HepG2 (cell line): Measurements from ENCODE around the gene ZNF526. TPM values are rescaled to one million over a fixed set of nuclear protein-coding genes. Genes with fewer than 3 reads are reported as not detected.

Source experiments
- ATM ChIP-seq: fragments of 450-650 bp; IDR thresholded peaks from 2 replicates; pipeline ENCODE4 v1.7.1; 2017; ENCODE audit warnings: mild to moderate bottlenecking, borderline replicate concordance
- BORCS8-MEF2B ChIP-seq: sonication (generic); formaldehyde crosslinking; IDR thresholded peaks from 2 replicates; pipeline ENCODE4 v1.8.0; 2022; ENCODE audit warnings: mild to moderate bottlenecking, missing genetic modification reagents
- FOXA1 ChIP-seq, 2 experiments: fragments of 450-650 bp in 1 of 2; sonication (generic) in 1 of 2; formaldehyde crosslinking in 1 of 2; IDR thresholded peaks; 2 replicates each; pipeline versions ENCODE4 v1.4.0 to v1.6.1; 2016 to 2020; ENCODE audit warnings: missing genetic modification reagents in 1 of 2
- KAT8 ChIP-seq: IDR thresholded peaks from 2 replicates; pipeline ENCODE4 v1.6.1; 2016; ENCODE audit warnings: missing genetic modification reagents, missing compliant biosample characterization
- MBNL3 ChIP-seq: fragments of 250-450 bp; sonication (Bioruptor Pico); conservative IDR thresholded peaks from 2 replicates; pipeline ENCODE4 v1.8.0; 2022; ENCODE audit warnings: mild to moderate bottlenecking, inconsistent platforms
- NFATC3 ChIP-seq: sonication (generic); formaldehyde crosslinking; IDR thresholded peaks from 2 replicates; pipeline ENCODE4 v1.5.1; 2020; ENCODE audit warnings: mild to moderate bottlenecking, missing genetic modification reagents
- NONO ChIP-seq, 2 experiments: fragments of 450-650 bp in 1 of 2; sonication (generic) in 1 of 2; formaldehyde crosslinking in 1 of 2; IDR thresholded peaks in 1 of 2; conservative IDR thresholded peaks in 1 of 2; 2 replicates each; pipeline versions ENCODE4 v1.6.1 to v1.8.0; 2017 to 2022; ENCODE audit warnings: mild to moderate bottlenecking in 1 of 2, missing genetic modification reagents in 1 of 2, moderate library complexity in 1 of 2
- RFX1 ChIP-seq: fragments of 450-650 bp; IDR thresholded peaks from 2 replicates; pipeline ENCODE4 v1.6.1; 2017
- ZNF10 ChIP-seq: sonication (generic); formaldehyde crosslinking; IDR thresholded peaks from 2 replicates; pipeline ENCODE4 v1.4.0; 2020; ENCODE audit warnings: mild to moderate bottlenecking, low read depth, missing genetic modification reagents, borderline replicate concordance
- ZNF317 ChIP-seq: sonication (generic); formaldehyde crosslinking; IDR thresholded peaks from 2 replicates; pipeline ENCODE4 v1.5.0; 2020; ENCODE audit warnings: mild to moderate bottlenecking, missing genetic modification reagents
- ZNF337 ChIP-seq: sonication (generic); formaldehyde crosslinking; IDR thresholded peaks from 2 replicates; pipeline ENCODE4 v1.5.1; 2020; ENCODE audit warnings: missing genetic modification reagents, low read depth, mild to moderate bottlenecking, borderline replicate concordance
- ZNF460 ChIP-seq: sonication (generic); formaldehyde crosslinking; IDR thresholded peaks from 2 replicates; pipeline ENCODE4 v1.5.1; 2020; ENCODE audit warnings: missing genetic modification reagents, mild to moderate bottlenecking, borderline replicate concordance
- ZNF616 ChIP-seq: sonication (generic); formaldehyde crosslinking; IDR thresholded peaks from 2 replicates; pipeline ENCODE4 v1.5.0; 2020; ENCODE audit warnings: low read depth, mild to moderate bottlenecking, missing genetic modification reagents
- ZNF749 ChIP-seq: sonication (generic); formaldehyde crosslinking; IDR thresholded peaks from 2 replicates; pipeline ENCODE4 v1.8.0; 2022; ENCODE audit warnings: mild to moderate bottlenecking, missing genetic modification reagents, moderate library complexity, borderline replicate concordance
- polyA plus RNA-seq, 8 experiments: library from polyadenylated mRNA; depleted of rRNA in 3 of 8; stranded (reverse) in 7 of 8; unstranded in 1 of 8; fragments of >200 nt; fragmentation: Illumina TruSeq in 4 of 8; extraction: Trizol in 4 of 8; gene quantifications; 2 replicates each; pipeline versions ENCODE4 v1.2.1 to v1.2.3, GENCODE V29; 2011 to 2016; ENCODE audit warnings: low read depth in 4 of 8, missing spikeins in 1 of 8, mixed read lengths in 1 of 8; ENCODE audit not compliant: insufficient read depth in 1 of 8
- total RNA-seq, 5 experiments: library from RNA; depleted of rRNA; stranded (reverse); fragments of >200 nt; fragmentation: Illumina TruSeq; extraction: Trizol; gene quantifications; 2 replicates each; pipeline ENCODE4 v1.2.3, GENCODE V29; 2016; ENCODE audit warnings: low read depth in 1 of 5
- TF ChIP-seq, protein P1 (sequence below): sonication (generic); formaldehyde crosslinking; IDR thresholded peaks from 2 replicates; pipeline ENCODE4 v1.5.1; 2020; ENCODE audit warnings: missing genetic modification reagents, mild to moderate bottlenecking, borderline replicate concordance
- TF ChIP-seq, protein P2 (sequence below): sonication (generic); formaldehyde crosslinking; IDR thresholded peaks from 2 replicates; pipeline ENCODE4 v1.4.0; 2020; ENCODE audit warnings: missing genetic modification reagents
- TF ChIP-seq, protein P3 (sequence below): sonication (generic); formaldehyde crosslinking; IDR thresholded peaks from 2 replicates; pipeline ENCODE4 v1.8.1; 2023; ENCODE audit warnings: missing genetic modification reagents, inconsistent platforms, borderline replicate concordance
- TF ChIP-seq, protein P4 (sequence below): IDR thresholded peaks from 2 replicates; pipeline ENCODE4 v1.6.1; 2012; ENCODE audit warnings: inconsistent platforms
- TF ChIP-seq, protein P5 (sequence below): sonication (generic); formaldehyde crosslinking; IDR thresholded peaks from 2 replicates; pipeline ENCODE4 v1.4.0; 2020; ENCODE audit warnings: missing genetic modification reagents
- TF ChIP-seq, protein P6 (sequence below): sonication (generic); formaldehyde crosslinking; IDR thresholded peaks from 2 replicates; pipeline ENCODE4 v1.4.0; 2020; ENCODE audit warnings: mild to moderate bottlenecking, missing genetic modification reagents
- TF ChIP-seq, protein P7 (sequence below): sonication (generic); formaldehyde crosslinking; IDR thresholded peaks from 2 replicates; pipeline ENCODE4 v1.4.0; 2020; ENCODE audit warnings: missing genetic modification reagents

ZNF526 gene
- total and polyA plus RNA-seq, 2 of the 13 experiments (the other 11 are each of a cell fraction or from before 2014, with no cell fraction given): 3.3 to 8.4 TPM

DNA sequence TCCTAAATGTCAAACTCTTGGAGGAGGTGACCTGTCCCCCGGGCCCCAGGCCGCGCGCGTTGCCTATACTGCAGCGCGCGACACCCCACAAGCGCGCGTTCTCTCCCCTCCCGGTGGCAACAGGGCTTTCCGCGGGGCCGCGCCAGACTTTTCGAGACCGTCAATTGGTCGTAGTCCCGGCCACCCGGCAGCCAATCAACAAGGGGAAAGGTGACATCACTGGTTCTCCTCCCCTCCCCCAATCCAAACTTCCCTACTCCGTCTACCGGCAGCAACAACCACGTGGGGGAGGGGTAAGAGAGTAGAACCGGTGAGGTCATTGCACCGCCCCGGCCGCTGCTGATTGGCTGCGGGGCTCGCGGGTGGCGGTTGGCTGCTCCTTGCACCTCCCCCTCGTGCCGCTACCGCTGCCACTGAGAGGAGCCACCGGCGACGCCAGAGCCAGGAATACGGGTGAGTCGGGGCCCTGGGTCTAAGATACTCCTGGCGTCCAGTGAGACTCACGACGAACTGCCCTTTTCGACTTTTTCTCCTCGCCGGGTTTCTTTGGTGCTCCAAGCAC is 48.1 kb downstream of the ZNF526 start (continued):
- TF ChIP-seq NFATC3 (CRISPR knock-in tag) (0 out of 2 replicates have a peak, but pooled peaks have one; percentile 30), ZNF616 (CRISPR knock-in tag) (no peak), ZNF749 (CRISPR knock-in tag) (peak; percentile 71; the same call in 1 of the 2 replicates), ATM (no peak), NONO (IDR thresholded peaks at IDR 0.05) (no peak), NONO (CRISPR knock-in tag; conservative IDR thresholded peaks at IDR 0.05) (peak; percentile 65; the same call in 1 of the 2 replicates), ZNF317 (CRISPR knock-in tag) (0 out of 2 replicates have a peak, but pooled peaks have one; percentile 25), FOXA1 (IDR thresholded peaks at IDR 0.05) (no peak), FOXA1 (CRISPR knock-in tag; IDR thresholded peaks at IDR 0.05) (peak; percentile 79), ZNF10 (no peak), RFX1 (no peak; the same call in 1 of the 2 replicates), MBNL3 (no peak), ZNF337 (CRISPR knock-in tag) (0 out of 2 replicates have a peak, but pooled peaks have one; percentile 24), BORCS8-MEF2B (CRISPR knock-in tag) (0 out of 2 replicates have a peak, but pooled peaks have one; percentile 52), ZNF460 (CRISPR knock-in tag) (no peak), KAT8 (peak; percentile 67; the same call in 1 of the 2 replicates)
- TF ChIP-seq, protein P1, sequence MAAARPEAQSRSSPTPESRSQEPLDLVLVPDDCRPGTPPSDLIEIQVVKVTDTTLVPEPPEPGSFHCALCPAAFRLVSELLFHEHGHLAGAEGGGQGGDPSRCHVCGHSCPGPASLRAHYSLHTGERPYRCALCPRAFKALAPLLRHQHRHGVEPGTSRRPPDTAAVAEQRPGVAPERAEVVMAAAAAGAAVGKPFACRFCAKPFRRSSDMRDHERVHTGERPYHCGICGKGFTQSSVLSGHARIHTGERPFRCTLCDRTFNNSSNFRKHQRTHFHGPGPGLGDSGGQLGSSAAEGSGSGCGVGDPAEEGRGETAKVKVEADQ: peak; percentile 48; the same call in 1 of the 2 replicates
- TF ChIP-seq, protein P2, sequence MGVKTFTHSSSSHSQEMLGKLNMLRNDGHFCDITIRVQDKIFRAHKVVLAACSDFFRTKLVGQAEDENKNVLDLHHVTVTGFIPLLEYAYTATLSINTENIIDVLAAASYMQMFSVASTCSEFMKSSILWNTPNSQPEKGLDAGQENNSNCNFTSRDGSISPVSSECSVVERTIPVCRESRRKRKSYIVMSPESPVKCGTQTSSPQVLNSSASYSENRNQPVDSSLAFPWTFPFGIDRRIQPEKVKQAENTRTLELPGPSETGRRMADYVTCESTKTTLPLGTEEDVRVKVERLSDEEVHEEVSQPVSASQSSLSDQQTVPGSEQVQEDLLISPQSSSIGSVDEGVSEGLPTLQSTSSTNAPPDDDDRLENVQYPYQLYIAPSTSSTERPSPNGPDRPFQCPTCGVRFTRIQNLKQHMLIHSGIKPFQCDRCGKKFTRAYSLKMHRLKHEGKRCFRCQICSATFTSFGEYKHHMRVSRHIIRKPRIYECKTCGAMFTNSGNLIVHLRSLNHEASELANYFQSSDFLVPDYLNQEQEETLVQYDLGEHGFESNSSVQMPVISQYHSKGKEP (CRISPR knock-in tag): no peak
- TF ChIP-seq, protein P3, sequence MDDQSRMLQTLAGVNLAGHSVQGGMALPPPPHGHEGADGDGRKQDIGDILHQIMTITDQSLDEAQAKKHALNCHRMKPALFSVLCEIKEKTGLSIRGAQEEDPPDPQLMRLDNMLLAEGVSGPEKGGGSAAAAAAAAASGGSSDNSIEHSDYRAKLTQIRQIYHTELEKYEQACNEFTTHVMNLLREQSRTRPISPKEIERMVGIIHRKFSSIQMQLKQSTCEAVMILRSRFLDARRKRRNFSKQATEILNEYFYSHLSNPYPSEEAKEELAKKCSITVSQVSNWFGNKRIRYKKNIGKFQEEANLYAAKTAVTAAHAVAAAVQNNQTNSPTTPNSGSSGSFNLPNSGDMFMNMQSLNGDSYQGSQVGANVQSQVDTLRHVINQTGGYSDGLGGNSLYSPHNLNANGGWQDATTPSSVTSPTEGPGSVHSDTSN (CRISPR knock-in tag): no peak
- TF ChIP-seq, protein P4, sequence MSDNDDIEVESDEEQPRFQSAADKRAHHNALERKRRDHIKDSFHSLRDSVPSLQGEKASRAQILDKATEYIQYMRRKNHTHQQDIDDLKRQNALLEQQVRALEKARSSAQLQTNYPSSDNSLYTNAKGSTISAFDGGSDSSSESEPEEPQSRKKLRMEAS: peak; percentile 84
- TF ChIP-seq, protein P5, sequence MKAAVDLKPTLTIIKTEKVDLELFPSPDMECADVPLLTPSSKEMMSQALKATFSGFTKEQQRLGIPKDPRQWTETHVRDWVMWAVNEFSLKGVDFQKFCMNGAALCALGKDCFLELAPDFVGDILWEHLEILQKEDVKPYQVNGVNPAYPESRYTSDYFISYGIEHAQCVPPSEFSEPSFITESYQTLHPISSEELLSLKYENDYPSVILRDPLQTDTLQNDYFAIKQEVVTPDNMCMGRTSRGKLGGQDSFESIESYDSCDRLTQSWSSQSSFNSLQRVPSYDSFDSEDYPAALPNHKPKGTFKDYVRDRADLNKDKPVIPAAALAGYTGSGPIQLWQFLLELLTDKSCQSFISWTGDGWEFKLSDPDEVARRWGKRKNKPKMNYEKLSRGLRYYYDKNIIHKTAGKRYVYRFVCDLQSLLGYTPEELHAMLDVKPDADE: no peak
- TF ChIP-seq, protein P6, sequence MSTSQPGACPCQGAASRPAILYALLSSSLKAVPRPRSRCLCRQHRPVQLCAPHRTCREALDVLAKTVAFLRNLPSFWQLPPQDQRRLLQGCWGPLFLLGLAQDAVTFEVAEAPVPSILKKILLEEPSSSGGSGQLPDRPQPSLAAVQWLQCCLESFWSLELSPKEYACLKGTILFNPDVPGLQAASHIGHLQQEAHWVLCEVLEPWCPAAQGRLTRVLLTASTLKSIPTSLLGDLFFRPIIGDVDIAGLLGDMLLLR (CRISPR knock-in tag): no peak
- TF ChIP-seq, protein P7, sequence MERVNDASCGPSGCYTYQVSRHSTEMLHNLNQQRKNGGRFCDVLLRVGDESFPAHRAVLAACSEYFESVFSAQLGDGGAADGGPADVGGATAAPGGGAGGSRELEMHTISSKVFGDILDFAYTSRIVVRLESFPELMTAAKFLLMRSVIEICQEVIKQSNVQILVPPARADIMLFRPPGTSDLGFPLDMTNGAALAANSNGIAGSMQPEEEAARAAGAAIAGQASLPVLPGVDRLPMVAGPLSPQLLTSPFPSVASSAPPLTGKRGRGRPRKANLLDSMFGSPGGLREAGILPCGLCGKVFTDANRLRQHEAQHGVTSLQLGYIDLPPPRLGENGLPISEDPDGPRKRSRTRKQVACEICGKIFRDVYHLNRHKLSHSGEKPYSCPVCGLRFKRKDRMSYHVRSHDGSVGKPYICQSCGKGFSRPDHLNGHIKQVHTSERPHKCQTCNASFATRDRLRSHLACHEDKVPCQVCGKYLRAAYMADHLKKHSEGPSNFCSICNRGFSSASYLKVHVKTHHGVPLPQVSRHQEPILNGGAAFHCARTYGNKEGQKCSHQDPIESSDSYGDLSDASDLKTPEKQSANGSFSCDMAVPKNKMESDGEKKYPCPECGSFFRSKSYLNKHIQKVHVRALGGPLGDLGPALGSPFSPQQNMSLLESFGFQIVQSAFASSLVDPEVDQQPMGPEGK (CRISPR knock-in tag): peak; percentile 60
